22Rv1 (cell line): Measurements from ENCODE around the gene AGER.
"Not testable (repeated sequence)": the region's sequence is repeated elsewhere in the genome, so short reads cannot be mapped to it uniquely, and the experiment has no call there.

Experiments used
- CTCF ChIP-seq: fragments of 450-650 bp; IDR thresholded peaks from 2 replicates; pipeline ENCODE4 v1.5.1; 2017; ENCODE audit warnings: mild to moderate bottlenecking
- ZFX ChIP-seq: fragments of 450-650 bp; IDR thresholded peaks from 2 replicates; pipeline ENCODE4 v1.6.1; 2017; ENCODE audit warnings: antibody characterized with exemption, borderline replicate concordance

GRCh38 chr6:32211432-32211831 is 27.4 kb upstream of the AGER start:
- TF ChIP-seq CTCF, ZFX: not testable (repeated sequence)
